WI38 (cell line): ENCODE data around the gene GNAI1.

Experiments
- H3K4me3 ChIP-seq: 2 replicates; pipeline ENCODE4 v1.5.1; 2011; ENCODE audit warnings: low read depth, mild to moderate bottlenecking, control low read depth, low read length
- TF ChIP-seq, protein P1 (sequence below): IDR thresholded peaks from 2 replicates; pipeline ENCODE4 v1.5.1; 2012; ENCODE audit warnings: low read depth, mild to moderate bottlenecking, control low read depth, low read length

GNAI1 gene

DNA sequence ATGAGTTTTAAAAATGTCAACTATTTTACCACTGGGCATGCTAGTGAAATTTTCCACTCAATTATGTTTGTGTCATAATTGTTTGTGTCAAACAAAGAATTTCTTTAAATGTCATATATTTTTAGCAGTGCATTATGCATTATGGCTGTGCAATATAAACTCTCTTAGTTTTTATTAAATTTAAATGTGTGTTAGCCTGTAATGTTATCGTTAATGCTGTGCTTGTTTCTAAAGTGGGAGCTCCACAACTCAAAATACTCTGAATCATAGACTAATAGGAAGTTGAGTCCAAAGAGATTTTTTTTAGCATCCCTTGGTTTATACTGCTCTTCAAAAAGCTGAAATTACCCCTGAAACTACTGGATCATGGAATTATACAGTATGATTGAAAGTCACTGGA is 26.8 kb downstream of the GNAI1 start:
- TF ChIP-seq, protein P1, sequence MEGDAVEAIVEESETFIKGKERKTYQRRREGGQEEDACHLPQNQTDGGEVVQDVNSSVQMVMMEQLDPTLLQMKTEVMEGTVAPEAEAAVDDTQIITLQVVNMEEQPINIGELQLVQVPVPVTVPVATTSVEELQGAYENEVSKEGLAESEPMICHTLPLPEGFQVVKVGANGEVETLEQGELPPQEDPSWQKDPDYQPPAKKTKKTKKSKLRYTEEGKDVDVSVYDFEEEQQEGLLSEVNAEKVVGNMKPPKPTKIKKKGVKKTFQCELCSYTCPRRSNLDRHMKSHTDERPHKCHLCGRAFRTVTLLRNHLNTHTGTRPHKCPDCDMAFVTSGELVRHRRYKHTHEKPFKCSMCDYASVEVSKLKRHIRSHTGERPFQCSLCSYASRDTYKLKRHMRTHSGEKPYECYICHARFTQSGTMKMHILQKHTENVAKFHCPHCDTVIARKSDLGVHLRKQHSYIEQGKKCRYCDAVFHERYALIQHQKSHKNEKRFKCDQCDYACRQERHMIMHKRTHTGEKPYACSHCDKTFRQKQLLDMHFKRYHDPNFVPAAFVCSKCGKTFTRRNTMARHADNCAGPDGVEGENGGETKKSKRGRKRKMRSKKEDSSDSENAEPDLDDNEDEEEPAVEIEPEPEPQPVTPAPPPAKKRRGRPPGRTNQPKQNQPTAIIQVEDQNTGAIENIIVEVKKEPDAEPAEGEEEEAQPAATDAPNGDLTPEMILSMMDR = no peak
- H3K4me3 ChIP-seq = no peak overlapping the region

DNA sequence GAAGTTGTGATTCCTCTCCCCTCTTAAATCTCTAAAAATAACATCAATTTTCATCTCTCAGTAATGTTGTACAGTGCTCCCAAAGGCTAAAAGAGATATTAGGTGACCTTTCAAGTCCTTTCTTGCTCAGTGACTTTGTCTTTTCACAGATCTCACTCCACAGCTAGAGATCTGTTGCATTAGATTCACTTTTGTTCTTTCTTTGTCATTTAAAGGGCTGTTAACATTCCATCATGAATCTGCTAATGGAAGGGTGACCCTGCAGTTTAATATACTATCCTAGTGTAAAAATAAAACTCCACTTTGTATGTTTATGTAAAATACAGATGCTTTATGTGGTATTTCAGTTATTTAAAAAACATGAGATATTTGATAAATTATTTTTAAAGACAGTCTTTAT is 30.5 kb downstream of the GNAI1 start:
- TF ChIP-seq, protein P1 = no peak
- H3K4me3 ChIP-seq = no peak overlapping the region

DNA sequence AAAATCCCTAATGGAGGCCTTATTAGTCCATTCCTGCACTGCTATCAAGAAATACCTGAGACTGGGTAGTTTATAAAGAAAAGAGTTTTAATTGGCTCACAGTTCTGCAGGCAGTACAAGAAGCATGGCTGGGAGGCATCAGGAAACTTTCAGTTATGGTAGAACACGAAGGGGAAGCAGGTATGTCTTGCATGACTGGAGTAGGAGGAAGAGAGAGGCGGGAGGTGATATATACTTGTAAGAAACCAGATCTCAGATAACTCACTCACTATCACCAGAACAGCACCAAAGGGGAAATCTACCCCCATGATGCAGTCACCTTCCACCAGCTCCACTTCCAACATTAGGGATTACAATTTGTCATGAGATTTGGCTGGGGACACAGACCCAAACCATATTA is 35.8 kb downstream of the GNAI1 start:
- H3K4me3 ChIP-seq = no peak overlapping the region
- TF ChIP-seq, protein P1 = no peak

GRCh38 chr7:80172387-80172786 is 37.8 kb downstream of the GNAI1 start:
- TF ChIP-seq, protein P1 = no peak
- no peak overlapping the region for H3K4me3 ChIP-seq

DNA sequence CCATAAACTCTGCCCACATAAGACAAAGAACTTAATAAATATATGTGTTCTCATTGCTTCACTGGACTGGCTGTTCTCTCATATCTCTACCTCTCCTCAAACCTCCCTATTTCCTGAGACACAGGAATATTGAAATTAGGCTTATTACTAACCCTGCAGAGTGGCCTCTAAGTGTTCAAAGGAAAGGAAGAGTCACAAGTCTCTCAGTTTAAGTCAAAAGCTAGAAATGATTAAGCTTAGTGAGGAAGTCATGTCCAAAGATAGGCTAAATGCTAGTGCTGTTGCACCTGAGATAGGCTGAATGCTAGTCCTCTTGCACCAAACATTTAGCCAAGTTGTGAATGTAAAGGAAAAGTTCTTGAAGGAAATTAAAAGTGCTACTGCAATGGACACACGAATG is 41.1 kb downstream of the GNAI1 start:
- TF ChIP-seq, protein P1 = no peak
- no peak overlapping the region for H3K4me3 ChIP-seq

- TF ChIP-seq, protein P1 = no peak
- H3K4me3 ChIP-seq = no peak overlapping the region
Measured at GRCh38 chr7:80181411-80181810, 46.8 kb downstream of the GNAI1 start.

DNA sequence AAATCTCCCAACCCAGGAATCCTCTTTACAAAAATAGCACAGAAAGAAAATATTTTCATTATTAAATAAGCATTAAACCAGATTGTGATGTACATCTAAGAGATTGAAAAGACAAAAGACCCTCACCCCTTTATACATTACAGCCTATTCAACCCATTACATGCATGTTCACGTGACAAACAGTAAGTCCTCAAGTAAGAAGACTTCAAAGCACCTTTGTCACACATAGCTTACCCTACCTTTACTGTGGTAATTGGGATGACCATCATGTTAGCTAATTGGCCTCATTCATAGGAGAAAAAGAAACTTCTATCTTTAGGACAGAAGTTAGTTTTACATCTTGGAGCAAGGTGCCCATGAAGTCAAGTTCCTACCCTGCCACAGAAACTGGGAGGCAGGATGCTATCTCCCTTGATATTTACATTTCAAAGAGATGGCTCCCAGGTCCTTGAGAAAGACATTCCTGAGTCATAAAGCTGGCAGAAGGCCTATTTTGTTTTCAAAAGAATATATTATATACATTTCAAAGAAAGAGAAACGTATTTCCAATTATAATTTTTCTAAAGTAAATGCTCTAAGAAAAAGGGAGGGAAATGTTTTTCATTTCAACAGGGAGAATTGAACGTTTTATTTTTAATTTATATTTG is 48.1 kb downstream of the GNAI1 start:
- TF ChIP-seq, protein P1 = no peak

More for the DNA sequence above, 48.1 kb downstream of the GNAI1 start:
- no peak overlapping the region for H3K4me3 ChIP-seq
